Measurements from ENCODE around the gene ARHGEF2.

- no peak for TF ChIP-seq CTCF (conservative IDR thresholded peaks at IDR 0.05)
- TF ChIP-seq EZH2 (IDR thresholded peaks at IDR 0.05; ENCODE audit: low read depth), result no peak
These were observed 33.9 kb downstream of the ARHGEF2 start for GRCh38 chr1:155944444-155944799.

All from PC-9 (cell line).